GM23248 (cell line): ENCODE results near the gene ZMYM3.

Source experiments
- EZH2 ChIP-seq: fragments of 200-600 bp; sonication (generic); IDR thresholded peaks from 2 replicates; pipeline ENCODE4 v1.6.1; 2018; ENCODE audit warnings: antibody characterized with exemption, mild to moderate bottlenecking; ENCODE audit not compliant: insufficient read depth, poor library complexity, severe bottlenecking
- EZH2phosphoT487 ChIP-seq: fragments of 200-600 bp; sonication (generic); IDR thresholded peaks from 2 replicates; pipeline ENCODE4 v1.6.1; 2018; ENCODE audit warnings: antibody characterized with exemption, moderate library complexity, mild to moderate bottlenecking, low read depth; ENCODE audit not compliant: insufficient read depth

DNA sequence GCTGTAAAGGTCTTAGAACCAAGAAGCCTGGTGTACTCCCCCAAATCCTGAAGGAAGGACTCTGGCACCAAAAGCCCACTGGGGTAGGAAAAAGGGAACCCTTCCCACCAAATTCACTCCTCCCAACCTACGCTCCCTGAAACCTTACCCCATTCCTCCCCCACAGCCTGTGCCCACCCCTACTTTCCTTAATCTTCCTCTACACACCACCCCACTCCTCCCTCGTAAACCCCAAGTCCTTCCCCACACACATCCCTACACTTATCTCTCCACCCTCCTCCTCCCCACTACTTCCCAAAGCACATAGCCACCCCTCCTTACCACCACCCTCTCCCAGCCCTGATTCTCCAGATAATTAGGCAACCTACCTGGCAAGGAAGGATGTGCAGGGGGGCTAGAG, 1.7 kb downstream of the ZMYM3 start:
- TF ChIP-seq EZH2 (no peak), EZH2phosphoT487 (no peak)
